GM23338 (cell line): ENCODE data around the gene RASIP1. TPM values are rescaled to one million over a fixed set of nuclear protein-coding genes. Genes with fewer than 3 reads are reported as not detected.

Experiments
- CREB1 ChIP-seq: fragments of 250-450 bp; sonication (Bioruptor Pico); IDR thresholded peaks from 2 replicates; pipeline ENCODE4 v1.5.0; 2020; ENCODE audit warnings: low read depth, mild to moderate bottlenecking, moderate library complexity
- ETS1 ChIP-seq: IDR thresholded peaks from 2 replicates; pipeline ENCODE4 v1.6.1; 2016; ENCODE audit warnings: antibody characterized with exemption
- EZH2 ChIP-seq: fragments of 200-600 bp; sonication (generic); IDR thresholded peaks from one replicate; pipeline ENCODE4 v1.8.0; 2017; ENCODE audit warnings: antibody characterized with exemption, mild to moderate bottlenecking, low read depth; ENCODE audit not compliant: unreplicated experiment
- EZH2phosphoT487 ChIP-seq: fragments of 200-600 bp; sonication (generic); IDR thresholded peaks from one replicate; pipeline ENCODE4 v1.8.1; 2018; ENCODE audit warnings: antibody characterized with exemption; ENCODE audit not compliant: unreplicated experiment
- JUNB ChIP-seq: IDR thresholded peaks from one replicate; pipeline ENCODE4 v1.6.1; 2016; ENCODE audit warnings: antibody characterized with exemption; ENCODE audit not compliant: unreplicated experiment
- NANOG ChIP-seq: IDR thresholded peaks from 2 replicates; pipeline ENCODE4 v1.6.1; 2016; ENCODE audit warnings: antibody characterized with exemption, borderline replicate concordance
- POLR2AphosphoS5 ChIP-seq: IDR thresholded peaks from 2 replicates; pipeline ENCODE4 v1.6.1; 2016; ENCODE audit warnings: antibody characterized with exemption, low read depth
- STAT1 ChIP-seq: IDR thresholded peaks from one replicate; pipeline ENCODE4 v1.6.1; 2016; ENCODE audit warnings: antibody characterized with exemption; ENCODE audit not compliant: unreplicated experiment
- ZNF114 ChIP-seq: fragments of 250-450 bp; sonication (Bioruptor Pico); IDR thresholded peaks from 2 replicates; pipeline ENCODE4 v1.5.0; 2020; ENCODE audit warnings: mild to moderate bottlenecking, moderate library complexity
- polyA plus RNA-seq: library from polyadenylated mRNA; unstranded; fragments of >200 nt; fragmentation: Nextera tagmentation; extraction: Ambion mirVana; gene quantifications from 2 replicates; pipeline ENCODE4 v1.2.1, GENCODE V29; 2016
- total RNA-seq: library from RNA; depleted of rRNA; stranded (reverse); fragments of >200 nt; shearing (Covaris generic); gene quantifications from 2 replicates; pipeline ENCODE4 v1.2.3, GENCODE V29; 2014
- TF ChIP-seq, protein P1 (sequence below): fragments of 250-450 bp; sonication (Bioruptor Pico); IDR thresholded peaks from 2 replicates; pipeline ENCODE4 v1.5.0; 2020; ENCODE audit warnings: mild to moderate bottlenecking, moderate library complexity
- TF ChIP-seq, protein P2 (sequence below), 2 experiments: fragments of 200-600 bp in 1 of 2; sonication (generic) in 1 of 2; conservative IDR thresholded peaks; 2 replicates each; pipeline versions ENCODE4 v1.5.1 to v1.6.1; 2016 to 2017; ENCODE audit warnings: antibody characterized with exemption in 2 of 2, low read depth in 2 of 2, mild to moderate bottlenecking in 2 of 2, moderate library complexity in 1 of 2

The RASIP1 gene
- total and polyA plus RNA-seq, 2 experiments from 2014 or later, result 9.2 to 14.8 TPM

DNA sequence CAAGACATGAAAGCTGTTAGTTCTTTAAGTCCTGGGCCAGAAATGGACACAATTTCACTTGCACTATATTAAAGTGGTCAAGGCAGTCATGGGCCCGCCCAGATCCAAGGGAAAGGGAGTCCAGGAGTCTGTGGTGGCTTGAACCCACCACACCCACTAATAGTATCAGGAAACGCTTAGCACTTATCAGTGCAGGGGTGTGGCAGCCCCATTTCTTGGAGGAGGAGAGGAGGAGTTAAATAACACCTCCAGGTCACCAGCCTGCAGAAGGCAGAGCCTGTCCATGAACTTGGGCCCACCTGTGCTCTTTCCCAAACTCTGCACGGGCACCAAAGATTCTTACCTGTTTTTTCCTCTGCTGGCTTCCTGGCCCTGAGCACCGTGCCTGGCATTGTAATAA is 62.2 kb downstream of the RASIP1 start (continued):
- TF ChIP-seq, protein P1, sequence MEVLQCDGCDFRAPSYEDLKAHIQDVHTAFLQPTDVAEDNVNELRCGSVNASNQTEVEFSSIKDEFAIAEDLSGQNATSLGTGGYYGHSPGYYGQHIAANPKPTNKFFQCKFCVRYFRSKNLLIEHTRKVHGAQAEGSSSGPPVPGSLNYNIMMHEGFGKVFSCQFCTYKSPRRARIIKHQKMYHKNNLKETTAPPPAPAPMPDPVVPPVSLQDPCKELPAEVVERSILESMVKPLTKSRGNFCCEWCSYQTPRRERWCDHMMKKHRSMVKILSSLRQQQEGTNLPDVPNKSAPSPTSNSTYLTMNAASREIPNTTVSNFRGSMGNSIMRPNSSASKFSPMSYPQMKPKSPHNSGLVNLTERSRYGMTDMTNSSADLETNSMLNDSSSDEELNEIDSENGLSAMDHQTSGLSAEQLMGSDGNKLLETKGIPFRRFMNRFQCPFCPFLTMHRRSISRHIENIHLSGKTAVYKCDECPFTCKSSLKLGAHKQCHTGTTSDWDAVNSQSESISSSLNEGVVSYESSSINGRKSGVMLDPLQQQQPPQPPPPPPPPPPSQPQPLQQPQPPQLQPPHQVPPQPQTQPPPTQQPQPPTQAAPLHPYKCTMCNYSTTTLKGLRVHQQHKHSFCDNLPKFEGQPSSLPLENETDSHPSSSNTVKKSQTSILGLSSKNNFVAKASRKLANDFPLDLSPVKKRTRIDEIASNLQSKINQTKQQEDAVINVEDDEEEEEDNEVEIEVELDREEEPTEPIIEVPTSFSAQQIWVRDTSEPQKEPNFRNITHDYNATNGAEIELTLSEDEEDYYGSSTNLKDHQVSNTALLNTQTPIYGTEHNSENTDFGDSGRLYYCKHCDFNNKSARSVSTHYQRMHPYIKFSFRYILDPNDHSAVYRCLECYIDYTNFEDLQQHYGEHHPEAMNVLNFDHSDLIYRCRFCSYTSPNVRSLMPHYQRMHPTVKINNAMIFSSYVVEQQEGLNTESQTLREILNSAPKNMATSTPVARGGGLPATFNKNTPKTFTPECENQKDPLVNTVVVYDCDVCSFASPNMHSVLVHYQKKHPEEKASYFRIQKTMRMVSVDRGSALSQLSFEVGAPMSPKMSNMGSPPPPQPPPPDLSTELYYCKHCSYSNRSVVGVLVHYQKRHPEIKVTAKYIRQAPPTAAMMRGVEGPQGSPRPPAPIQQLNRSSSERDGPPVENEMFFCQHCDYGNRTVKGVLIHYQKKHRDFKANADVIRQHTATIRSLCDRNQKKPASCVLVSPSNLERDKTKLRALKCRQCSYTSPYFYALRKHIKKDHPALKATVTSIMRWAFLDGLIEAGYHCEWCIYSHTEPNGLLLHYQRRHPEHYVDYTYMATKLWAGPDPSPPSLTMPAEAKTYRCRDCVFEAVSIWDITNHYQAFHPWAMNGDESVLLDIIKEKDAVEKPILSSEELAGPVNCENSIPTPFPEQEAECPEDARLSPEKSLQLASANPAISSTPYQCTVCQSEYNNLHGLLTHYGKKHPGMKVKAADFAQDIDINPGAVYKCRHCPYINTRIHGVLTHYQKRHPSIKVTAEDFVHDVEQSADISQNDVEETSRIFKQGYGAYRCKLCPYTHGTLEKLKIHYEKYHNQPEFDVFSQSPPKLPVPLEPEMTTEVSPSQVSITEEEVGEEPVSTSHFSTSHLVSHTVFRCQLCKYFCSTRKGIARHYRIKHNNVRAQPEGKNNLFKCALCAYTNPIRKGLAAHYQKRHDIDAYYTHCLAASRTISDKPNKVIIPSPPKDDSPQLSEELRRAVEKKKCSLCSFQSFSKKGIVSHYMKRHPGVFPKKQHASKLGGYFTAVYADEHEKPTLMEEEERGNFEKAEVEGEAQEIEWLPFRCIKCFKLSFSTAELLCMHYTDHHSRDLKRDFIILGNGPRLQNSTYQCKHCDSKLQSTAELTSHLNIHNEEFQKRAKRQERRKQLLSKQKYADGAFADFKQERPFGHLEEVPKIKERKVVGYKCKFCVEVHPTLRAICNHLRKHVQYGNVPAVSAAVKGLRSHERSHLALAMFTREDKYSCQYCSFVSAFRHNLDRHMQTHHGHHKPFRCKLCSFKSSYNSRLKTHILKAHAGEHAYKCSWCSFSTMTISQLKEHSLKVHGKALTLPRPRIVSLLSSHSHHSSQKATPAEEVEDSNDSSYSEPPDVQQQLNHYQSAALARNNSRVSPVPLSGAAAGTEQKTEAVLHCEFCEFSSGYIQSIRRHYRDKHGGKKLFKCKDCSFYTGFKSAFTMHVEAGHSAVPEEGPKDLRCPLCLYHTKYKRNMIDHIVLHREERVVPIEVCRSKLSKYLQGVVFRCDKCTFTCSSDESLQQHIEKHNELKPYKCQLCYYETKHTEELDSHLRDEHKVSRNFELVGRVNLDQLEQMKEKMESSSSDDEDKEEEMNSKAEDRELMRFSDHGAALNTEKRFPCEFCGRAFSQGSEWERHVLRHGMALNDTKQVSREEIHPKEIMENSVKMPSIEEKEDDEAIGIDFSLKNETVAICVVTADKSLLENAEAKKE (CRISPR knock-in tag), result no peak
- no peak for TF ChIP-seq STAT1
- no peak for TF ChIP-seq EZH2
- no peak for TF ChIP-seq JUNB
- no peak for TF ChIP-seq CREB1 (CRISPR knock-in tag)
- TF ChIP-seq ZNF114 (CRISPR knock-in tag), result no peak
- TF ChIP-seq, protein P2, sequence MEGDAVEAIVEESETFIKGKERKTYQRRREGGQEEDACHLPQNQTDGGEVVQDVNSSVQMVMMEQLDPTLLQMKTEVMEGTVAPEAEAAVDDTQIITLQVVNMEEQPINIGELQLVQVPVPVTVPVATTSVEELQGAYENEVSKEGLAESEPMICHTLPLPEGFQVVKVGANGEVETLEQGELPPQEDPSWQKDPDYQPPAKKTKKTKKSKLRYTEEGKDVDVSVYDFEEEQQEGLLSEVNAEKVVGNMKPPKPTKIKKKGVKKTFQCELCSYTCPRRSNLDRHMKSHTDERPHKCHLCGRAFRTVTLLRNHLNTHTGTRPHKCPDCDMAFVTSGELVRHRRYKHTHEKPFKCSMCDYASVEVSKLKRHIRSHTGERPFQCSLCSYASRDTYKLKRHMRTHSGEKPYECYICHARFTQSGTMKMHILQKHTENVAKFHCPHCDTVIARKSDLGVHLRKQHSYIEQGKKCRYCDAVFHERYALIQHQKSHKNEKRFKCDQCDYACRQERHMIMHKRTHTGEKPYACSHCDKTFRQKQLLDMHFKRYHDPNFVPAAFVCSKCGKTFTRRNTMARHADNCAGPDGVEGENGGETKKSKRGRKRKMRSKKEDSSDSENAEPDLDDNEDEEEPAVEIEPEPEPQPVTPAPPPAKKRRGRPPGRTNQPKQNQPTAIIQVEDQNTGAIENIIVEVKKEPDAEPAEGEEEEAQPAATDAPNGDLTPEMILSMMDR (conservative IDR thresholded peaks at IDR 0.05; ENCODE audit: low read depth in 2 of 2), result no peak
- no peak for TF ChIP-seq POLR2AphosphoS5
- TF ChIP-seq ETS1, result no peak
- TF ChIP-seq EZH2phosphoT487, result no peak
- TF ChIP-seq NANOG, result no peak
